ENCODE measurements around the gene GREM2.

GRCh38 chr1:240517891-240518290, 94.1 kb downstream of the GREM2 start:
- no peak for TF ChIP-seq RAD21 (IDR thresholded peaks at IDR 0.05; ENCODE audit: low read length)
- no peak for TF ChIP-seq CTCF (conservative IDR thresholded peaks at IDR 0.05; ENCODE audit: low read depth, low read length)
- TF ChIP-seq POLR2A (IDR thresholded peaks at IDR 0.05; ENCODE audit: low read depth, low read length) = no peak
- no peak for TF ChIP-seq CHD1 (IDR thresholded peaks at IDR 0.05; ENCODE audit: low read depth, low read length)
- TF ChIP-seq RCOR1 (IDR thresholded peaks at IDR 0.05; ENCODE audit: insufficient replicate concordance, low read length) = no peak

Data from IMR-90 (cell line).